ENCODE results near the gene TRIM42. TPM values are rescaled to one million over a fixed set of nuclear protein-coding genes. Genes with fewer than 3 reads are reported as not detected.

Gene TRIM42
- polyA plus RNA-seq, 1 donor (not counting 4 experiments of a cell fraction or from before 2014, with no cell fraction given) = not detected

- no peak for TF ChIP-seq EZH2 (IDR thresholded peaks at IDR 0.05; ENCODE audit: low read length)
- TF ChIP-seq CTCF (optimal IDR thresholded peaks at IDR 0.05 in 1 of 3, IDR thresholded peaks at IDR 0.05 in 1 of 3, conservative IDR thresholded peaks at IDR 0.05 in 1 of 3; ENCODE audit: extremely low read depth in 1 of 3, insufficient read depth in 2 of 3, low read length in 3 of 3) = no peak
- no peak overlapping the region for H3K9ac ChIP-seq (ENCODE audit: control insufficient read depth, extremely low read depth, insufficient read depth, low read length)
Observed at GRCh38 chr3:140710711-140711389, 33.0 kb downstream of the TRIM42 start.

GRCh38 chr3:140711390-140712035 lies 33.6 kb downstream of the TRIM42 start:
- Histone ChIP-seq H3K4me2 (ENCODE audit: control insufficient read depth, extremely low read depth, insufficient read depth, low read depth, low read length) (no peak overlapping the region), H3K4me3 (ENCODE audit: control insufficient read depth in 2 of 3, extremely low read depth in 1 of 3, insufficient read depth in 2 of 3, low read depth in 1 of 3, low read length in 3 of 3) (no peak overlapping the region), H2AFZ (ENCODE audit: control insufficient read depth, low read length) (no peak overlapping the region), H3K9me3 (ENCODE audit: control insufficient read depth, low read depth, low read length) (no peaks in the 10 kb centered on the region), H3K9me1 (ENCODE audit: control insufficient read depth, extremely low read depth, insufficient read depth, low read length) (no peaks in the 10 kb centered on the region), H3K27me3 (ENCODE audit: control insufficient read depth, extremely low read depth, insufficient read depth, low read length) (peaks cover 4% of the 10 kb centered on the region), H3K79me2 (ENCODE audit: control insufficient read depth, insufficient read depth, low read length) (no peaks in the 10 kb centered on the region), H3K27ac (ENCODE audit: control insufficient read depth, insufficient read depth, low read length) (no peak overlapping the region), H3K9ac (ENCODE audit: control insufficient read depth, extremely low read depth, insufficient read depth, low read length) (no peak overlapping the region), H4K20me1 (ENCODE audit: control insufficient read depth, extremely low read depth, insufficient read depth, low read length) (no peaks in the 10 kb centered on the region), H3K4me1 (ENCODE audit: control insufficient read depth, extremely low read depth, insufficient read depth, low read length) (no peaks in the 10 kb centered on the region), H3K36me3 (ENCODE audit: control insufficient read depth in 2 of 2, extremely low read depth in 1 of 2, insufficient read depth in 2 of 2, low read length in 2 of 2) (no peaks in the 10 kb centered on the region)
- TF ChIP-seq CTCF (optimal IDR thresholded peaks at IDR 0.05 in 1 of 3, IDR thresholded peaks at IDR 0.05 in 1 of 3, conservative IDR thresholded peaks at IDR 0.05 in 1 of 3; ENCODE audit: extremely low read depth in 1 of 3, insufficient read depth in 2 of 3, low read length in 3 of 3) (no peak), EZH2 (IDR thresholded peaks at IDR 0.05; ENCODE audit: low read length) (no peak)
- DNase-seq (ENCODE audit: low read depth, low spot score) = no peak
- dilution Hi-C loops (cut with MboI; ENCODE audit: extremely low pct_ligation_motif_present, low sequenced_read_pairs) = no loop called here
- no peak for FAIRE-seq

More at GRCh38 chr3:140710711-140711389, 33.0 kb downstream of the TRIM42 start:
- Histone ChIP-seq H3K9me1 (ENCODE audit: control insufficient read depth, extremely low read depth, insufficient read depth, low read length) (no peaks in the 10 kb centered on the region), H3K9me3 (ENCODE audit: control insufficient read depth, low read depth, low read length) (peaks cover under 1% of the 10 kb centered on the region), H3K79me2 (ENCODE audit: control insufficient read depth, insufficient read depth, low read length) (no peaks in the 10 kb centered on the region), H2AFZ (ENCODE audit: control insufficient read depth, low read length) (no peak overlapping the region), H3K27ac (ENCODE audit: control insufficient read depth, insufficient read depth, low read length) (no peak overlapping the region), H3K4me3 (ENCODE audit: control insufficient read depth in 2 of 3, extremely low read depth in 1 of 3, insufficient read depth in 2 of 3, low read depth in 1 of 3, low read length in 3 of 3) (no peak overlapping the region), H3K4me1 (ENCODE audit: control insufficient read depth, extremely low read depth, insufficient read depth, low read length) (no peaks in the 10 kb centered on the region), H3K27me3 (ENCODE audit: control insufficient read depth, extremely low read depth, insufficient read depth, low read length) (peaks cover 4% of the 10 kb centered on the region), H3K4me2 (ENCODE audit: control insufficient read depth, extremely low read depth, insufficient read depth, low read depth, low read length) (no peak overlapping the region), H4K20me1 (ENCODE audit: control insufficient read depth, extremely low read depth, insufficient read depth, low read length) (no peaks in the 10 kb centered on the region), H3K36me3 (ENCODE audit: control insufficient read depth in 2 of 2, extremely low read depth in 1 of 2, insufficient read depth in 2 of 2, low read length in 2 of 2) (no peaks in the 10 kb centered on the region)
- dilution Hi-C loops (cut with MboI; ENCODE audit: extremely low pct_ligation_motif_present, low sequenced_read_pairs) = no loop called here
- FAIRE-seq = no peak
- DNase-seq (ENCODE audit: low read depth, low spot score) = no peak
